PC-9 (cell line): ENCODE results near the gene CARD6. TPM values are rescaled to one million over a fixed set of nuclear protein-coding genes. Genes with fewer than 3 reads are reported as not detected.
"Not testable (repeated sequence)": the region's sequence is repeated elsewhere in the genome, so short reads cannot be mapped to it uniquely, and the experiment has no call there.

Experiments used
- BruUV-seq: library from RNA; stranded (reverse); fragments of 400-500 nt; replicated peaks from 2 replicates; lab custom pipeline; 2021; lab: Mats Ljungman, UMichigan
- CTCF ChIA-PET: fragments of 300-600 bp; sonication (Branson Sonifier 250); formaldehyde crosslinking; loops from one replicate; lab custom pipeline; 2022; ENCODE audit warnings: antibody characterized with exemption; lab: Charles Lee
- POLR2A ChIA-PET: fragments of 300-600 bp; sonication (Branson Sonifier 250); formaldehyde crosslinking; loops from one replicate; lab custom pipeline; 2022; ENCODE audit warnings: antibody characterized with exemption; ENCODE audit not compliant: unreplicated experiment; lab: Charles Lee
- DNase-seq, 2 experiments: peaks; one replicate each; pipeline versions ENCODE4 v3.0.0 to v3.0.0-alpha.2; 2015 to 2022; ENCODE audit warnings: mixed read lengths in 1 of 2
- H2AFZ ChIP-seq: fragments of 200-600 bp; sonication (generic); 2 replicates; pipeline ENCODE4 v1.8.1; 2017; ENCODE audit warnings: antibody characterized with exemption
- H3F3A ChIP-seq: fragments of 200-600 bp; sonication (generic); 2 replicates; pipeline ENCODE4 v1.8.1; 2017; ENCODE audit warnings: antibody characterized with exemption, mild to moderate bottlenecking, low read depth; ENCODE audit not compliant: insufficient read depth
- H3K27ac ChIP-seq: fragments of 200-600 bp; sonication (generic); 2 replicates; pipeline ENCODE4 v1.6.1; 2016; ENCODE audit warnings: mixed run types
- H3K27me3 ChIP-seq: fragments of 200-600 bp; sonication (generic); 2 replicates; pipeline ENCODE4 v1.6.1; 2016; ENCODE audit warnings: low read depth, mixed run types; ENCODE audit not compliant: insufficient read depth
- H3K36me3 ChIP-seq: fragments of 200-600 bp; sonication (generic); 2 replicates; pipeline ENCODE4 v1.6.1; 2016; ENCODE audit warnings: low read depth, mixed run types
- H3K4me1 ChIP-seq: fragments of 200-600 bp; sonication (generic); replicated peaks from 2 replicates; pipeline ENCODE4 v1.6.1; 2016; ENCODE audit warnings: mixed run types; ENCODE audit not compliant: insufficient read depth
- H3K4me2 ChIP-seq: fragments of 200-600 bp; sonication (generic); 2 replicates; pipeline ENCODE4 v1.6.1; 2017; ENCODE audit warnings: mixed run types
- H3K4me3 ChIP-seq: fragments of 200-600 bp; sonication (generic); 2 replicates; pipeline ENCODE4 v1.6.1; 2016; ENCODE audit warnings: mixed run types
- H3K79me2 ChIP-seq: fragments of 200-600 bp; sonication (generic); 2 replicates; pipeline ENCODE4 v1.6.1; 2017; ENCODE audit warnings: low read depth, mixed run types
- H3K9me2 ChIP-seq: fragments of 200-600 bp; sonication (generic); 2 replicates; pipeline ENCODE4 v1.8.1; 2017; ENCODE audit warnings: mild to moderate bottlenecking; ENCODE audit not compliant: insufficient read depth
- H3K9me3 ChIP-seq: fragments of 200-600 bp; sonication (generic); 2 replicates; pipeline ENCODE4 v1.8.1; 2016; ENCODE audit warnings: low read depth; ENCODE audit not compliant: insufficient read depth
- H4K20me1 ChIP-seq: fragments of 200-600 bp; sonication (generic); 2 replicates; pipeline ENCODE4 v1.8.1; 2017; ENCODE audit not compliant: insufficient read depth
- EZH2 ChIP-seq: fragments of 200-600 bp; sonication (generic); IDR thresholded peaks from 2 replicates; pipeline ENCODE4 v1.8.0; 2017; ENCODE audit warnings: antibody characterized with exemption, low read depth
- intact Hi-C: fragments of 100-400 bp; cut with micrococcal nuclease; formaldehyde crosslinking; loops from one replicate; pipeline ENCODE4 v1.10.0; 2022; ENCODE audit not compliant: unreplicated experiment
- total RNA-seq: library from RNA; stranded (reverse); gene quantifications from 2 replicates; pipeline ENCODE4 v1.2.3, GENCODE V29; 2021
- TF ChIP-seq, protein P1 (sequence below): fragments of 200-600 bp; sonication (generic); conservative IDR thresholded peaks from 2 replicates; pipeline ENCODE4 v1.6.1; 2017; ENCODE audit warnings: mixed run types, antibody characterized with exemption, mild to moderate bottlenecking, moderate library complexity

CARD6 gene
- total RNA-seq, 1 experiment from 2014 or later = 16.1 TPM

DNA sequence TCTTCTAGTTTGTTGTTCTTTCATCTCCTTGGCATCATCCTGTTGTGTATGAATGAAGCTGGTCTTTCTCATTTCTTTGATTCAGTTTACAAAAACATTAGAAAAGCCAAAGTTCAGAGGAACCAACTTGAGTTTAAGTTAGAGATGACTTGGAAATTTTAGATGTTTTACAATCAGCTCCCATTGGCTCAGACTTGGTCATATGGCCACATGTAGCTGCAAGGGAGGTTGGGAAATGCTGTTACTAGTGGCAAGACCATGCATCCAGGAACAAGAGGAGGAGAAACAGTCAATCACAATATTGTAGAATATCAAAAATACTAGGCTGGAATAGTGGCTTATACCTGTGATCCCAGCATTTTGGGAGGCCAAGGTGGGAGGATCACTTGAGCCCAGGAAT, 19.5 kb downstream of the CARD6 start:
- Histone ChIP-seq H2AFZ (no peak overlapping the region), H3K9me3 (no peaks in the 10 kb centered on the region), H3K36me3 (no peaks in the 10 kb centered on the region), H3F3A (no peaks in the 10 kb centered on the region), H3K4me2 (no peak overlapping the region), H4K20me1 (no peaks in the 10 kb centered on the region), H3K79me2 (no peaks in the 10 kb centered on the region), H3K4me3 (no peak overlapping the region), H3K4me1 (no peaks in the 10 kb centered on the region), H3K27me3 (no peaks in the 10 kb centered on the region), H3K27ac (no peak overlapping the region), H3K9me2 (no peaks in the 10 kb centered on the region)
- CTCF ChIA-PET = no interaction called here
- intact Hi-C loops = no loop called here
- TF ChIP-seq EZH2 = no peak
- TF ChIP-seq, protein P1, sequence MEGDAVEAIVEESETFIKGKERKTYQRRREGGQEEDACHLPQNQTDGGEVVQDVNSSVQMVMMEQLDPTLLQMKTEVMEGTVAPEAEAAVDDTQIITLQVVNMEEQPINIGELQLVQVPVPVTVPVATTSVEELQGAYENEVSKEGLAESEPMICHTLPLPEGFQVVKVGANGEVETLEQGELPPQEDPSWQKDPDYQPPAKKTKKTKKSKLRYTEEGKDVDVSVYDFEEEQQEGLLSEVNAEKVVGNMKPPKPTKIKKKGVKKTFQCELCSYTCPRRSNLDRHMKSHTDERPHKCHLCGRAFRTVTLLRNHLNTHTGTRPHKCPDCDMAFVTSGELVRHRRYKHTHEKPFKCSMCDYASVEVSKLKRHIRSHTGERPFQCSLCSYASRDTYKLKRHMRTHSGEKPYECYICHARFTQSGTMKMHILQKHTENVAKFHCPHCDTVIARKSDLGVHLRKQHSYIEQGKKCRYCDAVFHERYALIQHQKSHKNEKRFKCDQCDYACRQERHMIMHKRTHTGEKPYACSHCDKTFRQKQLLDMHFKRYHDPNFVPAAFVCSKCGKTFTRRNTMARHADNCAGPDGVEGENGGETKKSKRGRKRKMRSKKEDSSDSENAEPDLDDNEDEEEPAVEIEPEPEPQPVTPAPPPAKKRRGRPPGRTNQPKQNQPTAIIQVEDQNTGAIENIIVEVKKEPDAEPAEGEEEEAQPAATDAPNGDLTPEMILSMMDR = no peak
- BruUV-seq = no TSS peak
- DNase-seq = peak in 1 of 2 experiments; percentile 25
- POLR2A ChIA-PET = no interaction called here

DNA sequence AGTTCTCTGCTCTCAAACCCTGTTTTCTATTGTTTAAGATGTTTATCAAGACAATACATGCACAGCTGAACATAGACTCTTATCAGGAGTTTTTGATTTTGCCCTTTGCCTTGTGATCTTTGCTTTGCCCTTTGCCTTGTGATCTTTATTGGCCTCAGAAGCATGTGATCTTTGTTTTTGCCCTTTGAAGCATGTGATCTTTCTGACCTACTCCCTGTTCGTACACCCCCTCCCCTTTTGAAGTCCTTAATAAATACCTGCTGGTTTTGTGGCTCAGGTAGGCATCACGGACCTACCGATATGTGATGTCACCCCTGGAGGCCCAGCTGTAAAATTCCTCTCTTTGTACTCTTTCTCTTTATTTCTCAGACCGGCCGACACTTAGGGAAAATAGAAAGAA, 23.8 kb downstream of the CARD6 start:
- H3K9me2 ChIP-seq, H3F3A ChIP-seq, POLR2A ChIA-PET, H3K79me2 ChIP-seq, intact Hi-C loops, BruUV-seq, H3K4me1 ChIP-seq, H2AFZ ChIP-seq, CTCF ChIA-PET, H3K4me2 ChIP-seq, H3K27me3 ChIP-seq, H3K36me3 ChIP-seq, H3K4me3 ChIP-seq, H3K9me3 ChIP-seq, H3K27ac ChIP-seq, H4K20me1 ChIP-seq: not testable (repeated sequence)
- DNase-seq = peak in 1 of 2 experiments; percentile 15

DNA sequence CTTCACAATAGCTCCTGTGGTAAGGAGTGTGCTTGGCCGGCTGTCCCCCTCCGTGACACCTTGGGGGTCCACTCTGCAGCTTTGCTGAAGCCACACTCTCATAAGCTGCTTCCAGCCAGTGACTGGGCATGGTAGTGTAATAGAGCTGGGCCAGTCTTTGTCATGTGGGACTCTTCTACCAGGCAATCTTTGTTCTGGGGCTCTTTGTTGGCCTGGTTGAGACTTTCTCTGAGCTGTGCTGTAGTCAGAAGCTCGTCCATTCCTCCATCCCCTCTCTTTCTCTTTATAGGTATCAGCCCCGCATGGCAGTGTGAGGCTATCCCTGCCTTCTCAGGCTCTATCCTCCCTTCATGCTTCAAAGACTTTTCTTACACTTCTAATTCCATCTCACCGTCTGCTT, 25.7 kb downstream of the CARD6 start:
- no peaks in the 10 kb centered on the region for H4K20me1 ChIP-seq
- H3K27me3 ChIP-seq = no peaks in the 10 kb centered on the region
- POLR2A ChIA-PET = interaction anchor here (0.6 kb wide), 1 partner anchor 814 kb away, joined by 4 read pairs; no protein-coding TSS in a partner anchor
- H3K36me3 ChIP-seq = no peaks in the 10 kb centered on the region
- no peak overlapping the region for H3K4me2 ChIP-seq
- no peaks in the 10 kb centered on the region for H3F3A ChIP-seq
- TF ChIP-seq EZH2 = no peak
- TF ChIP-seq, protein P1 = no peak
- H3K4me1 ChIP-seq = 0 out of 2 replicates have a peak, but pooled peaks cover 6% of the 10 kb centered on the region
- no peaks in the 10 kb centered on the region for H3K79me2 ChIP-seq
- H3K9me2 ChIP-seq = no peaks in the 10 kb centered on the region
- H3K27ac ChIP-seq = no peak overlapping the region
- no peak for DNase-seq
- intact Hi-C loops = no loop called here
- 0 out of 2 replicates have a peak overlapping the region, but pooled peaks have one; percentile 24 for H2AFZ ChIP-seq
- no TSS peak for BruUV-seq
- H3K4me3 ChIP-seq = no peak overlapping the region
- no peaks in the 10 kb centered on the region for H3K9me3 ChIP-seq
- CTCF ChIA-PET = no interaction called here

DNA sequence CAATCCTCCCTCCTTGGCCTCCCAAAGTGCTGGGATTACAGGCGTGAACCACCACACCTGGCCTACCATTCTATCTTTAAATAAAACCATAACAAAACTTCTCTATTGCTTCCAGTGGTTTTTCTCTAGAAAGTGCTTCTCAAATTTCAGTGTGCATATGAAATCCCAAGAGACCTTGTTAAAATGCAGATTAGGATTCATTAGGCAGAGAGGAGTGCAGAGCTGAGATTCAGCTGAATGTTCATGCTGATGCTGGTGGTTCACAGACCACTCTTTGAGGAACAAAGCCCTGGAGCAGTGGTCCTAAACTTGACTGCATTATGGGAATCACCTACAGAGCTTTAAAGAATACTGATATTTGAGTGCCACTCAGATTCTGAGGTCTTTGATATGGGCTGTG, 28.2 kb downstream of the CARD6 start:
- no peaks in the 10 kb centered on the region for H3K9me3 ChIP-seq
- no peaks in the 10 kb centered on the region for H3K9me2 ChIP-seq
- H3K27ac ChIP-seq = no peak overlapping the region
- H3K4me1 ChIP-seq = 0 out of 2 replicates have a peak, but pooled peaks cover 6% of the 10 kb centered on the region
- no peak overlapping the region for H3K4me2 ChIP-seq
- no peak for TF ChIP-seq EZH2
- TF ChIP-seq, protein P1 = no peak
- H3K79me2 ChIP-seq = no peaks in the 10 kb centered on the region
- H3F3A ChIP-seq = no peaks in the 10 kb centered on the region
- ChIA-PET POLR2A (no interaction called here), CTCF (interaction anchor here (0.6 kb wide), 1 partner anchor 35 kb away, joined by 3 read pairs; no protein-coding TSS in a partner anchor)
- DNase-seq = peak in 1 of 2 experiments; percentile 22
- H3K36me3 ChIP-seq = no peaks in the 10 kb centered on the region
- H3K4me3 ChIP-seq = no peak overlapping the region
- BruUV-seq = no TSS peak
- no peaks in the 10 kb centered on the region for H3K27me3 ChIP-seq
- intact Hi-C loops = no loop called here
- H4K20me1 ChIP-seq = no peaks in the 10 kb centered on the region
- no peak overlapping the region for H2AFZ ChIP-seq
